CD4-positive, alpha-beta T cell treated with Interleukin-10 for 1 hour (primary cell): ENCODE measurements around the gene DUSP16.

Experiments
- DNase-seq: peaks from one replicate; pipeline ENCODE4 v3.0.0-alpha.2; 2020

DUSP16 gene

DNA sequence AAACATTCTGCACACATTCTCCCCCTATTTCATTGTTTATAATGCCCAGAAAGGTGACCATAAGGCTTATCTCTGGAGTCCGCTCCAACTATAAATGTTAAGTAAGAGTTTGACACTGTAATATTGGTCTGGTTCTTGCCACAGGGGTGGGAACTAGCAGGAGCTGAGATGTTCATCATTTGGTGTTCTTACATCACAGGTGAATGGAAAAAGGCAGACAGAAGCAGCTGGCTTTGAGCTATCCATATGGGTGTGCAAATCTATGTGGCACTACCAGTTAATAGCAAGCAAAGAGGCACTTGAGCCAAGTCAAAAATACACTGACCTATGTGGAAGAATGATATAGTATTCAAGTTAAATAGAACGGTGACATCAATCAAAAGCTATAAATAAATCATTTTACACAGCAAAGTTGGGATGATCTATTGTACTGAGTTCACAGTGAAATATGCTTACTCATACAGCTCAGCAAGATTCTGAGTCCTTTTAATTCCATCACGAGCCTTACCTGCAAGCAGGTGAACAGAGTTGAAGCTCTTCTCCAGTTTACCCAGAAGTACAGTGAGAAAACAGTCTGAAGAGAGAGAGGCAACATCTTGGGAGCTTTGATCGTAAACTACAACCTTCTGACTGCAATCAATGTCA is 43.2 kb downstream of the DUSP16 start:
- no peak for DNase-seq

DNA sequence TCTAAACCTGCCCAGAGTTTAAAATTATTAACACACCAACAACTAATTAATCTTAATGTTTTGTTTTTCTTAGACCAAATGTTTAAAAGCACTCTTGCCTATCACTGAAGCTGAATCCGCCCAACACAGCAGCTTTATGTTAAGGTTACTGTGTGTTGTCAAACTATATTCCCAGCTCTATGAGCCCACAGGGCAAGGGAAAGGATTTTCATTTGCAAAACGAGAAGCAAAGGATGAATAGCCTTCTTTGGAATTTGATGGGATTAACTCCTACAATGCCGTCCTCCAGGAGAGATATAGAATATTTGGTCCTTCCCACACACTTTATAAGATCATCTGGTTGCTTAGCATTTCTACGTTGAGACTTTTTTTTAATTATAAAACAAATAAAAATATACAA is 43.7 kb downstream of the DUSP16 start:
- no peak for DNase-seq

DNA sequence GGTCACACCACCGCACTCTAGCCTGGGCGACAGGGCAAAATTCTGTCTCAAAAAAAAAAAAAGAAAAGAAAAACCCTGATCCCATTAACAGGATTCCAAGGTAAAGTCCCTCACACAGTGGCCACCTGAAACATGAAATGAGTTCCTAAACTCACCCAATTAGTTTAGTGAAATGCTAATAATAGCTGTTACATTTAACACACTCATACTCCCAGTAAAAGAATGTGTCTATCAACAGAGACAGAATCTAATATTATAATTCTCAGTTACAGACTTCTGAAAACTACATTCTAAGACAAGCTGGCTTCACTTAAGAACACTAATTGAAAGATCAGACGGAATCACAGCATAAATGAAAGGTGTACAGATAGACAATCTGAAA is 44.2 kb downstream of the DUSP16 start:
- DNase-seq: no peak

DNA sequence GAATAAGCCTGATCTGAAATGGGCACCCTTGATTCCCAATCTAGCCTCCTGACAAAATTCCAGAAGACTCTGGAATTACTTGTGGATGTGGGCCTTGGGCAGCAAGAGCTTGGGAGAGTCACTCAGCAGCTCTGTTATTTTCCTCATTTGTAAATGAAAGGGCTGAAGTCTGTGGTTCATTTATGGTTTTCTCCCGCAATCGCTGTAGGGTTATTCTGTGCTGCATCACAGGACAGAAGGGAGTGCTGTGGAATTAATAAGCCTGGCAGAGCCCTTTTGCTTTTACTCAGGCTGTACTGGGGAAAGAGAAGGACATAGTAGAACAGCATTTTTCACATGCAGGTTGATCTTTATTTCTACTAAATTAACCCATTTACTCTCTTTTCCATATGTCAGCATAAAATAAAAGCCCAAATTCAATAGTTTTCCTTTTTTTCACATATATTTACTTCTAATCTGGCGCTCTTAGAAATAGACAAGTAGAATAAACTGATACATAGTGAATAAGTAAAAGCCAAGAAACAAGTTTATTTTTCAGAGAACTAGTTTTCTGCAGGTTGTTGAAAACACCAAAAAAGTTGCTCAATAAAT is 49.2 kb downstream of the DUSP16 start:
- no peak for DNase-seq

DNA sequence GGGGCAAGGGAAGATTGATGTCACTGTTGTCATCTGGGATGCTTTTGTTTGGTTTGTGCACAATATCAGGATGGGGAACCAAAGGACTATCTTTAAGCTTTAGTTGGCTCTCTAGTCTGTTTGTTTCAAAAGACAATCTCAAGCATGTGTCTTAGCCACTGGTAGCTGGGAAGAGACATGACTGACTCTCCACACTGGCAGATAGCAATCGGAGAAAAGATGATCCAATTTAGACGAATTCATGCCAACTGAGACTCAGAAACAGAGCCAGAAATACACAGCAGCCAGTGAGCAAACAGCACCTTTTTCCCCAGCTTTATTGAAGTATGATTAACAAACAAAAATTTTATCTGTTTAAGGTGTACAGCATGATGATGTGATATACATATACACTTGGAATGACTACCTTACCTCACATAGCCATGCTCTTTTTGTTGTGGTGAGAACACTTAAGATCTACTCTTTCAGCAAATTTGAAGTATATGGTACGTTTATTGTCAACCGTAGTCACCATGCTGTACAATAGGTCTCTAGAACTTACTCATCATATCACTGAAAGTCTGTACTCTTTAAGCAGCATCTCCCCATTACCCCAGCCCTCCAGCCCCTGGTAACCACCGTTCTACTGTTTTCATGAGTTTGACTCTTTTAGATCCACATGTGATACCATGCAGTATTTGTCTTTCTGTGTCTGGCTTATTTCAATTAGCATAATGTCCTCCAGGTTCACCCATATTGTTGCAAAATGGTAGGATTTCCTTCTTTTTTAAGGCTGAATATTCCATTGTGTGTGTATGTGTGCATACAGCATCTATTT is 50.6 kb downstream of the DUSP16 start:
- DNase-seq: no peak

DNA sequence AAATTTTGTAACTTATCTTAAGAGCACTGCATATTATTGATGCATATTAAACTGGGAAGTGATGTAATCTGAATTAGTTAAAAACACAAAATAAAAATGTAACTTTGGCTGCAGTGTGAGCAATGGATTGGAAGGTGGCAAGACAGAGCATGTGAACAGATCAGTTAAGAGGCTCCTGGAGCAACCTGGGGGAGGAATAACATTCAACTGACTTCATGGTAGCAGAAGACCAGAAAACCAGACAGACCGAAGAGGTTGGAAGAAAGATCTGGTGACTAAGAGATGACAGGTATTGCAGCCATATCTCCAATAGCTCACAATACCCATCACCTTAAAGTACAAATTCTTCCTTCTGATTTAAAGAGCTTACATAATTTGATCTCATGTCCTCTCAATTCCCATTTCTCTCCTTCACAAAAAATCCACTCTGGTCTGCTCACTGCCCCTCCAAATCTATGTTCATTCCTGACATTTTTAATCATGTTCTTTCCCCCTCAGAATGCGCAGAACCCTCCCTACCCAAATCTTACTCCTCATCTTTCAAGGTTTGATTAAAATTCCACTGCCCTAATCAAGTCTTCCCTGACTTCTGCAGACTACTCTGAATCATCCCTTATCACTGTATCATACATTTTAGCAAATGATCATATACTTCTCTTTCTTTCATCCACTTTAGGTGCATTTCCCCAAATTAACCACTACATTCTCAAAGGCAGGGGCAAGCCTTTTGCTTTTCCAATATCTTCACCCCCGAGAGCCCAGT is 51.5 kb downstream of the DUSP16 start:
- DNase-seq: no peak

DNA sequence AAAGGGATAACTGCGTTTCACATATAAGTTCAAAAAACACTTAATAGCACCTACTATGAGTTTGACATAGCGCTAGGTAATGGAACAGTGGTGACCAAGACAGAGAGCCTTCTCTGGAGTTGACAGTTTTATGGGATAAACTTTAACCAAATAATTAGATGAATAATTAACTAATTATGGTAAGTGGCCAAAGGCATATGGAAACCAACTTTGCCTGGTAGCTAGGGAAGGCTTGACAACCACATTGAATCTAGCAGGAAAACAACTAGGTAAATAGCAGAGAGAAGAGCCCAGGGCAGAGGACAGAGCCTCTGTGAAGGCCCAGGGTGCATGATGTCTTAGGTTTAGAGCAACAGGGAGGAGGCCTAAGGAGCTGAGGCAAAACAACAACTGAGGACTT is 52.1 kb downstream of the DUSP16 start:
- DNase-seq: no peak

DNA sequence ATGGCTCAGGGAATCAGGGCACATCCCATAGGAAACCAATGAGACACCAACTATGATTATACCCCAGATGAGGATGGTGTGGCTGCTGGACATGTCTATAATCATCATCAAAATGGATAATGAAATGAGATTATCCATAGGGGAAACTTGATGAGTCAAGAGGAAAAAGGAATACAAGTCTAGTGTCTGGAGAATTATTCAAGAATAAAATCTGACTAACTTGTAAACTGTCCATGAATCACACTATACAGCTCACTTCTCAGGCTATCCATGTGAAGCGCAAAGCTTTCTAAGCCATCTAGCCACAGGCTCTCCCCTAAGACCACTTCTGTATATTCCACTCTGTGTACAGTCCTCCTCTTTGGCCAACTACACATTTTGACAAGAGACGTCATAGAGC is 52.5 kb downstream of the DUSP16 start:
- DNase-seq: no peak

DNA sequence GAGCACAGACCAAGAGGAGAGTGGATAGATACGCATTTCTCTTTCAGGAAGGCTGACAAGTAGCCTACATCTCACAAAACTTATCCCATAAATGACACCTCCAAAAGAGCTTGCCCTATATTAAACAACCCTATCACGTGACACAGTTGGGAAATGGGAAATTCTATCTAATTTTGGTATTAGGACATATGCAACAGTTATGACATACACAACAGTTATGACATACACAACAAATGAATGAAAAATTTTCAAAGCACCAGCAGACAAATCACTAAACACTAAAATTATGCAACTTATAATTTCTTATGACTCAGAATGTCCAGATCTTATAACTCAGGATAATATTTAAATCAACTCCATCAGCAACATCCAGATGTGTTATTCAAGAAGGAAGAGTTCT is 54.1 kb downstream of the DUSP16 start:
- DNase-seq: no peak

DNA sequence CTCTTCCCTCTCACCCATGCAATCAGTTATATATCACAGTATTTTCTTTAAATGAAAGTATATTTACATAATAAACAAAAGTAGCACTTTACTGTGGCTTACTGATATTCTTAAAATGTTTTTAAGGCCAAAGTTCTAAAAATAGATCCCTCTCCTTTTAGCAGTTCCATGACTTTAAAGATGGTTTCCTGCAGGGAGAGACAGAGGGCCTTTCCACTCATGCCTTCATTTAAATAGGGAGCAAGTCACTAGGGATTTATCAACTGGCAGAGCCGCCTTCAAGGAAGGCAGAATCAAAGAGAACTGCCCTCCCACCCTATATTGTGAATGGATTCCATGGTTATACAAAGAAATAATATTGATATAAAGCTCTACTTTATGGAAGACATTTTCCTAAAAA is 55.5 kb downstream of the DUSP16 start:
- DNase-seq: no peak

DNA sequence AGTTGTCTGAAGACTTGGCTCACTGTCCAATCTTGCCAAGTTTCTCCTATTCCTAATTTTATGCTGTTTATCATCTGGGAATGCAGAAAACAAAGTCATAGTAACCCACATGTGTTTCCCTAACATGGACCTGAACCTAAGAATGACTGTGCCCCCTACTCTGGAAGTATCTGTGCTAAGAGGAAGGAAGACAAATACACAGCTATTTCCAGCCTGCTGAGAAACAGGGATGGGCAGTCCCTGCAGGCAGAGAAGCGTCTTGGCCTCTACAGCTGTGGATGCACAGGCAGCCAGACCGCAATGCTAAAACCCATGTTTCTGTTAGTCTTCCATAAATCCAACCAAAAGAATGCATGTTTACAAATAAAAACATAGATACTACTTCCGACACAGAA is 56.2 kb downstream of the DUSP16 start:
- no peak for DNase-seq

DNA sequence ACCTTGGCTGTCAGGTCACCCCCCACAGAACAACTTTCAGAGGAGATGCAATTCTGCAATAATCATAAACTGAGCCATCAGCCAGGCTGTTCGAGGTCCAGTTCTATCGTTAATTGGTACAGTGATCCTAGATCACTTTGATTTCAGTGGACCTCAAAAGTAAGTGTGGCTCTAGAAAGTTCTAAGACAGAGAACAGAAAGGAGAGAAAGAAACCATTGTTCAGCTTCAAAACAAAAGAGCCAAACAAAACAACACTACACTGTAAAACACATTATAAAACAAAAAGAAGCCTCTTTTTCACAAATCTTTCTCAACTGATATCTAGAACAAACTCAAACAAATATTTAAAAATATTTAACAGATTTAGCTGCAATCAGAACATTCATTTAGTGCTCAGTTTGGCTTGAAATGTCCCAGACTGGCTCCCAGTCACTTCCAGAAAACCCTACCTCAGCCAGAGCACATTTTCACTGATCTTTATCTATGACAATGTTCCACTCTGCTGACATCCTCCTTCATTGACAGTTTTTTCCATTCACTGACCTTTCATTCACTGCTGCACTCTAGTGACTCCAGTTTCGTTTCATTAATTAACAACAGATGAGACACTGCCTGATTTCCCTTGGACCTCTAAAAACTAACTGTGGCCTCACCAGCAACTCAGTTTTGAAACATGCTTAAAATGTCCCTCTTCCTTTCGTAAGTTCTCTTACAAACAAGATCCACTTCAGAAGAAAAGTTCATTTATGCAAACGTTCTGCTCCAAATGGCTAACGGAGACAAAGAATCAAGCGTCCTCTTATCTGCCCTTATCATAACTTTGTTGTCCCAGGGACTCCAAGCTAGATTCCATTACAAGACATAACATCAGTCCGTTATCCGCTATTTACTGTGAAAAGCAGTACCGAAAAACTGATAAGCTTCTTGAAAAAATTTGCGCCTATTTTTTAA is 56.8 kb downstream of the DUSP16 start:
- DNase-seq: peak; percentile 33

DNA sequence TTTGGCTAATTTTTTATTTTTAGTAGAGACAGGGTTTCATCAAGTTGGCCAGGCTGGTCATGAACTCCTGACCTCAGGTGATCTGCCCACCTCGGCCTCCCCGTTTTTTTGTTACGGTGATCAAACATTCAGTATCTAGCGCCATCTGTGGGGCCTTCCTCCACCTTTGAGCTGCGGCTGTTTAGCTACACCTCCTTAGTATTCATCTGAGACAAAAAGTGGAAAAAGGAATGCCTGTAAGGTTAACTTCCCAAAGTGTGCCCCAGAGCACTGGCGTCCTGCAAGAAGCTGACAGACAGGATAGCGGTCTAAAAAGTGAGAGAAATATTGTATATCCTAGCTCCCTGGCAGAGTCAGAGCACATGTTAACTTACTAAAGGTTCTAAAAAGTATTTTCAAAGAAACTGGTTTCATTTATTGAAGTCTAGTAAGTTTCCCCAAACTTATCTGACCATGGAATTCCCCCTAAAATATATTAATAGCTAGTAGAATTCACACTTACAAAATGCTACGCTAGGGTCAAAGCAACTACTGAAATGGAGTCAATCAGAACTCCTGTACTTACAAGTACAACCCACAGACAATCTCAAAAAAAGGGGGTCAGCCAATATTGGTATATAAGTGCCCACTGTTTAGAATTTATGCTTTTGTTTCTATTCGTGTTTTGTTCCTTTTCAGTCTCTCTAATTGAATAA is 59.1 kb downstream of the DUSP16 start:
- peak; percentile 66 for DNase-seq

DNA sequence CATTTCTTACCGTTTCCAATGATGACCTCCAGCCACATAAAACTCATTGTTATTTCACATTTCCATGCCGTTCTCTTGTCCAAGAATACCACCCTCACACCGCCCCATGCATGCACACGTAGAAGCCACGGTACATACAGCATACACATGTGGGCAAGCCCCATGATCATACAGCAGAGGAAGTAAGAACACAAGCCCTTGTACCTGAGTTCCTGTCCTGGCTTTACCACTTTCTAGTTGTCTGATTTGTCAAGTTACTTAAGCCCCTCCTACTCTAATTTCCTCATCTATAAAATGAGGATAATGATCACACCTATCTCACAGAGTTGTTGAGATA is 59.9 kb downstream of the DUSP16 start:
- peak; percentile 55 for DNase-seq

DNA sequence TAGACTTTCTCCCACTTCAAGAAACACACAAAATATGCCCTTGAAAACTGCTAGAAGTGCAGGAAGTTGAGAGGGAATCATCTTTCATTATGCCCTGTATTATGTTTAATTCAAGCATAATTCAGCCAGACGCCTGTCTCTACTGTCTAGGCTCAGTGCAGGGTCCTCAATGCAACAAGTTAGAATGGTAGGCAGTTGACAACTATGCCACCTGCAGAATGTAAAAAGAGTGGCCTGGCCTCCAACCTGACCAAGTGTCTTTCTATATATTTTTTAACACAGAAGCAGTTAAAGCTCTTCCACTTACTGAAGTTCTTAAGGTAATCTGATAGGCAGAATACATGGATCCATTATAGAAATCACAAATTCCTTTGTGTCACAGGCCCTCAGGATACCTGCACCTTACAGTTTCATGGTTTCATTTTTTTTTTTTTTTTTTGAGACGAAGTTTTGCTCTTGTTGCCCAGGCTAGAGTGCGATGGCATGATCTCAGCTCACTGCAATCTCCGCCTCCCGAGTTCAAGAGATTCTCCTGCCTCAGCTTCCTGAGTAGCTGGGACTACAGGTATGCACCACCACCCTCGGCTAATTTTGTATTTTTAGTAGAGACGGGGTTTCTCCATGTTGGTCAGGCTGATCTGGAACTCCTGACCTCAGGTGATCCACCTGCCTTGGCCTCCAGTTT is 60.4 kb downstream of the DUSP16 start:
- peak; percentile 49 for DNase-seq

DNA sequence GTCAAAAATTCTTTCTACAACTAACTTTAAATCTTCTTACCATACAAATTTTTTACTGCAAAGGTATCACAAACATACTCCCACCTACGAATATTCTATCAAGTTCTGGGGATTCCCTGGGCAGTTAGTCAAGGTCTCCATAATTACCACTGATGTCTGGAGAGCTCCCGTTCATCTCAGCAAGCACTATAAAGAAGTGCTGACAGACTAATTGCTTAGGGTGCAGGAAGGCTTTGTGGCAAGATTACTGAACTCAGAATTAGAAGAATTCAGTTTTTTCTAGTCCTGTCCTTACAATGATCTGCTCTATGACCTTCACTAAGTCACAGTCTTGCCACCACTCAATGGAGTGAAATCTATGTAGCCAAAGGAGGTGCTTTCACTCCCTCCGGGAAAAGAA is 61.5 kb downstream of the DUSP16 start:
- no peak for DNase-seq

DNA sequence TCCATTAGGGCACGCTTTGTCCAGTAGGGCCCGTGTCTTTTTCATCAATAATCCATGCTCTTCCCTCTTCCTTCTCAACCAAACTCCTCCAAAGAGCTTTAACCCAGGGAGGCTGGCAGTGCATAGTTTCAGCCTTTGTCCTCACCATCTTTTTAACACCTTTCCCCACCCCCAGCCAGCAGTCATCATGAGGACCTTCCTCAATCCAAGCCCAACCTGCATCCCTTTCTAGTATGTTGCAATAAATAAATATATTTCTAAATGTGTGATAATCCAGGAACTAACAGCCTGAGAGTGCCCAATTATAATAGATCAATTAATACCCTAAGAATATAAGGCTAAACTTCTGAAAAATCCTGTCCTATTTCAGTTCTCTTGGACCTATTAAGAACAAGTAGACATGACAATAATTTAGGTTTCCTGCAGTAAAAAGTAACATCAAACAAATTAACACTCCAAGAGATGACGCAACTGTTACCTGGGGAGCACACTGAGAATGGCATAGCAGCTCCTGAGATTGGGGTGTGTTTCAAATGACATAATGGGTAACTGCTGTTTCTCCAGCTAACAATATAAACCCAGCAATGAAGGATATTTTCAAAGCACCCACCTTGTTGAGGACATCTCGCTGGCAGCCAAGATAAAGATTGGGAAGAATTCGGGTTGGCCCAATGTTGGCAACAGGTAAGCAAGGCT is 62.6 kb downstream of the DUSP16 start:
- DNase-seq: peak; percentile 24

DNA sequence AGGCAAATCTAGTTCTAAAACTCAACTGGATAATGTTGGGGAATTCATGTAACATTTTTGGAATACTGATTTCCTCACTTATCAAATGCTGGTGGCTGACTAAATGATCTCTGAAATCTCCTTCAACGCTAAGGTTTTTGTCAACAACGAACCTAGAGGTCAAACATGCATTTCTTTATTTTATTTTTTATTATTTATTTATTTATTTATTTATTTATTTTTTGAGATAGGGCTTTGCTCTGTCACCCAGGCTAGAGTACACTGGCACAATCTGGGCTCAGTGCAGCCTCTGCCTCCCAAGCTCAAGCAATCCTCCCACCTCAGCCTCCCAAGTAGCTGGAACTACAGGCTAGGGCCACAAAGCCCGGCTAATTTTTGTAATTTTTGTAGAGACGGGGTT is 64.5 kb downstream of the DUSP16 start:
- DNase-seq: no peak

DNA sequence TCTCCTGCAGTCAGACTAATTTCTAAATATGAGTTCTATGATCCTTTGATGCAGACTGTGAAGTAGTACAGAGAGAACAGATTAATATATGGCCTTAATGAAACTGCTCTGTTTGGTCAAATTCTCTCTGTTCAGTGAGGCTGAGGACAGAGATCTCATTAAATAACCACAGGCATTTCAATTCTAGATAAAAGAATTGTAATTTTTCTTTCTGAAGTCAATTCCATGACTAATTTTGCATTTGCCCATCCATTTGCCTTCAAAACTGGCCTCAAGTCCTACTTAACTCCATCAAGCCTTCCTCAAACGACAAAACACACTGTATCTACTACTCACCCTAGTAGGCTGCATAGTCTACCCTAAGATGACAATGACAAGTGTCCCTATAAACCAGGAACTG is 67.1 kb downstream of the DUSP16 start:
- DNase-seq: no peak

DNA sequence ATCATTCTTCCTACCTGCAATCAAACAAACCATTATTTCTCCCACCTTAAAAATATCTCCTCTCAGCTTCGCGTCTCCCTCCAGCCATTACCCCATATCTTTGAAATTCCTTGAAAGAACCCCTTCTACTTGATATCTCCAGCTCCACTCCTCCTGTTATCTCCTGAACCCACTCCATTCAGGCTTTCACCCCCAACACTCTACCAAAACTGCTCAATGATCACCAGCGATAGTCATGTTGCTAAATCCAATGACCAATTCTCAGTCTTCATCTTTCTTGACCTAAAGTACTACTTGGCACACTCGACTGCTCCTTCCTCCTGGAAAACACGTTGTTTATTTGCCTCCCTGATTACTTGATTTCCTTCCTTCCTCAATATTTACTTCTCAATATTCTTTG is 70.1 kb downstream of the DUSP16 start:
- DNase-seq: no peak

DNA sequence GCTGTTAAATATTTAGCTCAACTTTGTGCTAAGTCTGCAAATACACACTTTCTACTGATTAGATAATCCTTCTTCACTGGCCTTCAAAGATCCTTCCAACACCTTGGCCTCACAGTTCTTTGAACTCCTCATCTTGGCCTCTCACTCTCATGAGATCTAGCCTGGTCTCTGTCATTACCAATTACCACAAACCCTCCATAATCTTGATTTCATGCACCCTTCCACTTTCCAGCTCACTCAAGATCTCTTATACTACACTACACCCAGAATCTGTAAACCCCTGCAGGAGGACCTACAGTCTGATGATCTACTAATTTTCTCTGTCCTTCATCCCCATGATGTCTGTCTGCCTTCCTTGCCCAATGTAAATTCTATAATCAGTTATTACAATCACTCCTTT is 71.1 kb downstream of the DUSP16 start:
- DNase-seq: no peak
